HG03066 (cell line): Measurements from ENCODE around the gene TBC1D26.
"Not testable (repeated sequence)": the region's sequence is repeated elsewhere in the genome, so short reads cannot be mapped to it uniquely, and the experiment has no call there.

Source experiments
- ATAC-seq: cut with Tn5 transposase; IDR thresholded peaks from one replicate; pipeline ENCODE4 v1.9.1; 2021; ENCODE audit warnings: low read depth; ENCODE audit not compliant: unreplicated experiment

Gene TBC1D26

GRCh38 chr17:15742921-15743320 lies 10.8 kb downstream of the TBC1D26 start:
- no peak for ATAC-seq

GRCh38 chr17:15744074-15744676 lies 12.1 kb downstream of the TBC1D26 start:
- ATAC-seq, result no peak

GRCh38 chr17:15744885-15745284 lies 12.8 kb downstream of the TBC1D26 start:
- ATAC-seq, result no peak

- not testable (repeated sequence) for ATAC-seq
Observed at GRCh38 chr17:15749403-15749802, 17.3 kb downstream of the TBC1D26 start.

GRCh38 chr17:15768865-15769533 lies 36.9 kb downstream of the TBC1D26 start:
- ATAC-seq, result not testable (repeated sequence)

- not testable (repeated sequence) for ATAC-seq
Observed at GRCh38 chr17:15770679-15771078, 38.6 kb downstream of the TBC1D26 start.

- no peak for ATAC-seq
Observed at GRCh38 chr17:15776871-15777270, 44.8 kb downstream of the TBC1D26 start.

GRCh38 chr17:15777297-15777696 lies 45.2 kb downstream of the TBC1D26 start:
- ATAC-seq, result no peak

- ATAC-seq, result no peak
Observed at GRCh38 chr17:15777717-15778116, 45.6 kb downstream of the TBC1D26 start.

GRCh38 chr17:15779119-15779518 lies 47.0 kb downstream of the TBC1D26 start:
- no peak for ATAC-seq

- no peak for ATAC-seq
Observed at GRCh38 chr17:15780188-15780587, 48.1 kb downstream of the TBC1D26 start.

- no peak for ATAC-seq
Observed at GRCh38 chr17:15782866-15783265, 50.8 kb downstream of the TBC1D26 start.

- no peak for ATAC-seq
Observed at GRCh38 chr17:15783461-15783860, 51.4 kb downstream of the TBC1D26 start.

GRCh38 chr17:15784351-15784750 lies 52.3 kb downstream of the TBC1D26 start:
- ATAC-seq, result not testable (repeated sequence)

- ATAC-seq, result not testable (repeated sequence)
Observed at GRCh38 chr17:15787363-15788075, 55.4 kb downstream of the TBC1D26 start.

GRCh38 chr17:15788365-15788764 lies 56.3 kb downstream of the TBC1D26 start:
- ATAC-seq, result not testable (repeated sequence)
